K562 (cell line): ENCODE results near the gene ATP6V1F. TPM values are rescaled to one million over a fixed set of nuclear protein-coding genes. Genes with fewer than 3 reads are reported as not detected.

ENCODE experiments used
- CEBPB ChIP-seq: fragments of 450-650 bp; IDR thresholded peaks from 2 replicates; pipeline ENCODE4 v1.6.1; 2016; ENCODE audit warnings: missing genetic modification characterization, missing compliant biosample characterization
- COPS2 ChIP-seq: fragments of 450-650 bp; conservative IDR thresholded peaks from 2 replicates; pipeline ENCODE4 v1.6.1; 2016; ENCODE audit warnings: mild to moderate bottlenecking, moderate library complexity
- FOXK2 ChIP-seq, 2 experiments: fragments of 450-650 bp; IDR thresholded peaks in 1 of 2; conservative IDR thresholded peaks in 1 of 2; 2 replicates each; pipeline ENCODE4 v1.6.1; 2016; ENCODE audit warnings: low read depth in 2 of 2, mild to moderate bottlenecking in 1 of 2
- GTF2F1 ChIP-seq: IDR thresholded peaks from 2 replicates; pipeline ENCODE4 v1.6.1; 2011; ENCODE audit warnings: low read depth, low read length, improper control_type of control experiment
- JUNB ChIP-seq: fragments of 450-650 bp; formaldehyde crosslinking; conservative IDR thresholded peaks from 2 replicates; pipeline ENCODE4 v1.4.0; 2020; ENCODE audit warnings: mild to moderate bottlenecking
- NFIC ChIP-seq: fragments of 450-650 bp; IDR thresholded peaks from 2 replicates; pipeline ENCODE4 v1.6.1; 2017; ENCODE audit warnings: mild to moderate bottlenecking, inconsistent platforms
- NRF1 ChIP-seq, 2 experiments: fragments of 450-650 bp; IDR thresholded peaks in 1 of 2; conservative IDR thresholded peaks in 1 of 2; 2 replicates each; pipeline ENCODE4 v1.6.1; 2014; ENCODE audit warnings: mild to moderate bottlenecking in 2 of 2
- ZNF707 ChIP-seq: fragments of 250-450 bp; sonication (Bioruptor Pico); conservative IDR thresholded peaks from 2 replicates; pipeline ENCODE4 v1.8.0; 2022; ENCODE audit warnings: inconsistent platforms, mild to moderate bottlenecking, moderate library complexity
- polyA plus RNA-seq, 8 experiments: library from polyadenylated mRNA; depleted of rRNA in 4 of 8; stranded (reverse) in 5 of 8; unstranded in 3 of 8; fragments of >200 nt; fragmentation: Nextera tagmentation in 2 of 8; fragmentation: Illumina TruSeq in 1 of 8; extraction: Ambion mirVana in 2 of 8; extraction: Trizol in 1 of 8; gene quantifications; 2 replicates each; pipeline versions ENCODE4 v1.2.1 to v1.2.3, GENCODE V29; 2011 to 2014; ENCODE audit warnings: inconsistent platforms in 1 of 8, missing spikeins in 1 of 8
- total RNA-seq, 7 experiments: library from RNA; depleted of rRNA in 6 of 7; stranded (reverse); fragments of >200 nt in 6 of 7; fragmentation: Illumina TruSeq in 2 of 7; extraction: Trizol in 2 of 7; gene quantifications; 2 replicates each; pipeline versions ENCODE4 v1.2.1 to v1.2.3, GENCODE V29; 2011 to 2021; ENCODE audit warnings: low replicate concordance in 1 of 7
- TF ChIP-seq, protein P1 (sequence below): fragments of 250-450 bp; sonication (Bioruptor Pico); IDR thresholded peaks from 2 replicates; pipeline ENCODE4 v1.5.1; 2021; ENCODE audit warnings: mild to moderate bottlenecking
- TF ChIP-seq, protein P2 (sequence below): fragments of 450-650 bp; IDR thresholded peaks from one replicate; pipeline ENCODE4 v1.6.1; 2018; ENCODE audit warnings: mild to moderate bottlenecking, moderate library complexity; ENCODE audit not compliant: partially characterized antibody

Gene ATP6V1F
- total and polyA plus RNA-seq, 9 of the 15 experiments (the other 6 are each of a cell fraction or from before 2014, with no cell fraction given) = 206 to 1,123 (median 542) TPM

DNA sequence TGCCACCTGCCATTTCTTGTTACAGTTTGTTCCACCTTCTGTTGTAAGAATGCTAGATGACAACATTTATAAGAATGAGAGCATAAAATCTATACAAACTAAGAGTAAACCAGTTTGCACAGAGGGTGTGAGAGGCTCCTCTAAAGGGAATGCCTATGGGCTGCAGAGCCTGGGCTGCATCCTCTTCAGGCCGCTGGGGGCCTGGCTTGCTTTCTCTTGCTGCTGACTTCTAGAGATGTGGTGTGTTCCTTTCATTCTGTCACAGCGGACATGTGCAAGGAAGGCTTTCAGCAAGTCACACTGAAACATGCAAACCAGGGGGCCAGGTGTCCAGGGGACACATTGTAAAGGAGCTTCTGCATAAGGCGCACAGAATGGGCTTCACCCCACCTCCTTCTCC, 7.1 kb upstream of the ATP6V1F start (continued):
- TF ChIP-seq, protein P1, sequence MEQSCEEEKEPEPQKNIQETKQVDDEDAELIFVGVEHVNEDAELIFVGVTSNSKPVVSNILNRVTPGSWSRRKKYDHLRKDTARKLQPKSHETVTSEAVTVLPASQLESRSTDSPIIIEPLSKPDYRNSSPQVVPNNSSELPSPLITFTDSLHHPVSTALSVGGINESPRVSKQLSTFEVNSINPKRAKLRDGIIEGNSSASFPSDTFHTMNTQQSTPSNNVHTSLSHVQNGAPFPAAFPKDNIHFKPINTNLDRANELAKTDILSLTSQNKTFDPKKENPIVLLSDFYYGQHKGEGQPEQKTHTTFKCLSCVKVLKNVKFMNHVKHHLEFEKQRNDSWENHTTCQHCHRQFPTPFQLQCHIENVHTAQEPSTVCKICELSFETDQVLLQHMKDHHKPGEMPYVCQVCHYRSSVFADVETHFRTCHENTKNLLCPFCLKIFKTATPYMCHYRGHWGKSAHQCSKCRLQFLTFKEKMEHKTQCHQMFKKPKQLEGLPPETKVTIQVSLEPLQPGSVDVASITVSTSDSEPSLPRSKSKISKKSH (CRISPR knock-in tag) = no peak
- TF ChIP-seq NRF1 (conservative IDR thresholded peaks at IDR 0.05 in 1 of 2, IDR thresholded peaks at IDR 0.05 in 1 of 2) (no peak), ZNF707 (CRISPR knock-in tag) (no peak), NFIC (no peak), JUNB (CRISPR knock-in tag) (no peak), COPS2 (no peak), CEBPB (tag) (no peak), FOXK2 (conservative IDR thresholded peaks at IDR 0.05 in 1 of 2, IDR thresholded peaks at IDR 0.05 in 1 of 2; ENCODE audit: low read depth in 2 of 2) (no peak), GTF2F1 (no peak)
- TF ChIP-seq, protein P2, sequence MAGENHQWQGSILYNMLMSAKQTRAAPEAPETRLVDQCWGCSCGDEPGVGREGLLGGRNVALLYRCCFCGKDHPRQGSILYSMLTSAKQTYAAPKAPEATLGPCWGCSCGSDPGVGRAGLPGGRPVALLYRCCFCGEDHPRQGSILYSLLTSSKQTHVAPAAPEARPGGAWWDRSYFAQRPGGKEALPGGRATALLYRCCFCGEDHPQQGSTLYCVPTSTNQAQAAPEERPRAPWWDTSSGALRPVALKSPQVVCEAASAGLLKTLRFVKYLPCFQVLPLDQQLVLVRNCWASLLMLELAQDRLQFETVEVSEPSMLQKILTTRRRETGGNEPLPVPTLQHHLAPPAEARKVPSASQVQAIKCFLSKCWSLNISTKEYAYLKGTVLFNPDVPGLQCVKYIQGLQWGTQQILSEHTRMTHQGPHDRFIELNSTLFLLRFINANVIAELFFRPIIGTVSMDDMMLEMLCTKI = no peak
